ENCODE measurements around the gene GP5. TPM values are rescaled to one million over a fixed set of nuclear protein-coding genes. Genes with fewer than 3 reads are reported as not detected.
A peak's percentile ranks its signal among the peaks of the same experiment; 100 is the strongest.

The GP5 gene
- total RNA-seq, 1 experiment from 2014 or later = 0.09 TPM

GRCh38 chr3:194434503-194434902, 35.4 kb upstream of the GP5 start:
- Mint-ChIP-seq H3K4me3 (no peak overlapping the region), H3K27me3 (ENCODE audit: low read depth) (no peaks in the 10 kb centered on the region), H3K27ac (no peak overlapping the region), H3K36me3 (peaks cover 85% of the 10 kb centered on the region), H3K4me1 (no peaks in the 10 kb centered on the region), H3K9me3 (no peaks in the 10 kb centered on the region)
- POLR2A ChIA-PET = no interaction called here
- CTCF ChIA-PET = no interaction called here
- no peak for DNase-seq (ENCODE audit: low spot score)
- no peak for ATAC-seq
- TF ChIP-seq USF1 (CRISPR knock-in tag; IDR thresholded peaks at IDR 0.05) (no peak), JUN (CRISPR knock-in tag; IDR thresholded peaks at IDR 0.05) (no peak), ERG (CRISPR knock-in tag; IDR thresholded peaks at IDR 0.05) (no peak), RORB (CRISPR knock-in tag; IDR thresholded peaks at IDR 0.05) (no peak), TEAD1 (CRISPR knock-in tag; IDR thresholded peaks at IDR 0.05) (no peak), PREB (CRISPR knock-in tag; IDR thresholded peaks at IDR 0.05; ENCODE audit: borderline replicate concordance) (no peak), ZNF121 (CRISPR knock-in tag; IDR thresholded peaks at IDR 0.05) (peak; percentile 55; the same call in 1 of the 2 replicates)

- no peak overlapping the region for H3K4me3 Mint-ChIP-seq
- TF ChIP-seq GRHL2 (CRISPR knock-in tag; IDR thresholded peaks at IDR 0.05; ENCODE audit: insufficient replicate concordance, severe bottlenecking) = no peak
- no peak for TF ChIP-seq ZNF232 (CRISPR knock-in tag; IDR thresholded peaks at IDR 0.05)
- TF ChIP-seq TP53 (CRISPR knock-in tag; IDR thresholded peaks at IDR 0.05) = no peak
- no peak for TF ChIP-seq SP1 (CRISPR knock-in tag; conservative IDR thresholded peaks at IDR 0.05)
- TF ChIP-seq E2F5 (CRISPR knock-in tag; IDR thresholded peaks at IDR 0.05) = no peak
- TF ChIP-seq PRDM15 (CRISPR knock-in tag; IDR thresholded peaks at IDR 0.05) = no peak
- TF ChIP-seq PRRX2 (CRISPR knock-in tag; IDR thresholded peaks at IDR 0.05) = no peak
- TF ChIP-seq TEAD1 (CRISPR knock-in tag; IDR thresholded peaks at IDR 0.05) = no peak
- TF ChIP-seq USF2 (CRISPR knock-in tag; IDR thresholded peaks at IDR 0.05) = no peak
- TF ChIP-seq E2F1 (CRISPR knock-in tag; IDR thresholded peaks at IDR 0.05) = no peak
- TF ChIP-seq ZNF416 (CRISPR knock-in tag; IDR thresholded peaks at IDR 0.05) = no peak
- TF ChIP-seq AR (CRISPR knock-in tag; IDR thresholded peaks at IDR 0.05) = no peak
- TF ChIP-seq NR2C2 (CRISPR knock-in tag; IDR thresholded peaks at IDR 0.05) = no peak
- peaks cover 77% of the 10 kb centered on the region for H3K36me3 Mint-ChIP-seq
- ChIA-PET POLR2A (no interaction called here), CTCF (no interaction called here)
- no peaks in the 10 kb centered on the region for H3K27me3 Mint-ChIP-seq (ENCODE audit: low read depth)
- H3K4me1 Mint-ChIP-seq = no peaks in the 10 kb centered on the region
- DNase-seq (ENCODE audit: low spot score) = no peak
- H3K27ac Mint-ChIP-seq = no peak overlapping the region
- no peaks in the 10 kb centered on the region for H3K9me3 Mint-ChIP-seq
- no peak for ATAC-seq
These were observed 32.5 kb upstream of the GP5 start for GRCh38 chr3:194431554-194431953.

Measured in WTC11 (cell line).